ENCODE data around the gene CFAP221.
A peak's percentile ranks its signal among the peaks of the same experiment; 100 is the strongest.

Gene CFAP221

DNA sequence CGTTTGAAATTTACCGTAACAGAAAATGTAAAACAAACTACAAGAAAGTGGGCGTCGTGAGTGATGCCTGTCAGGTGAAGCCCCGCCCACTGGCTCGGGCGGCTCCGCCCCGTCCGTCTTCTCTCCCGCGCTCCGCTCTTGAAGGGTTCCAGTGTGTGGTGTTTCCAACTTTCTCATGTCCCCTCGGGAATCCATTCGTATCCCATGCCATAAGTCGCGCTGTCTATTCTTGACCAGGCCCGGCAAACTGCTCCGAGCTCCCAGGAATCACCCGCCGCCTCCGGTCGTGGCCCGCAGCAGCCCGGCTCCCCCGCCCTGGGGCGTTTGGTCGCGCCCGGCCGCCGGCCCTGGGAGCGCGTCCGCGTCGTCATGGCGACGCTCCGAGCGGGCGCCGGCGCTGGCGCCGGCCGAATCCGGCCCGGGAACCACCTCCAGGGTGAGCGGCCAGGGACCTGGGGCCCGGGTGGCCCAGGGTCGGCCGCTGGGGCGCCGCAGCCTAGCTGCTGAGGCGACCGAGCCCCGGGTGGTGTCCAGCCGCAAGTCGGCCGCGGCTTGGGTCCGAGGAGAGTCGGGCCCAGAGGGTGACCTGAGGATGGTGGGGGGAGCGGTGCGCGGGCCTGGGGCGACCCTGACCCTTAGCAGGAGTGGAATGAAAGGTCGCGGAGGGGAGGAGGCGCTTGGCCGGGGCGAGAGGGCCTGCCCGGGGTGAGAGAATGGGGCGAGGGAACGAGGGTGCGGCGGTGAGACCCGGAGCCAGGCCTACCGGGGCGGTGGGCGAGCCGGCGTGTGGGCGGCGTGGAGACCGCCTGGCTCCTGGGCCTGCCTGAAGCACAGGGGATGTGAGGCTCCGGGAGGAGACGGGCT is at the start of gene CFAP221:
CFAP221 (plus strand) TSS at position 375 of the 864 bp plus-strand sequence. CDS start 1,683 bp downstream, outside the sequence.
- peak; percentile 28 to 74 for DNase-seq

DNA sequence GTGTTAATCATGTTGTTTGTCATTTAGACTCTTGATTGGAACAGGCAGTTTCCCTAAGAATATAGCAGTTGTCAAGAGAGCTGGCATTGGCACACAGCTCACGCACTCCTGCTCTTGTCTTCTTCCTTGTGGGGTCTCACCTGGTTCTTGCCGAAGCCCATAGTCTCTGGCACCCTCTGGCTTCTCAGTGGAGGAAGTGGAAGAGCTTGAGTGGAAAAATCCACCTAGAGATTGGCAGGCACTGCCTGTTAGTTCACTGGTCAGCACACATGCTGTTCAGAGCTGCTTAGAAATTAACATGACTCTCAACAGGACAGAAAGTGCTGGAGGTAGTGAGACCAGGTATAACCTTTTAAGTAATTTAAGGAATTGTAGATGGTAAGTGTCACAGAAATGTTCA is 48.3 kb upstream of the CFAP221 start:
- no peak for DNase-seq

DNA sequence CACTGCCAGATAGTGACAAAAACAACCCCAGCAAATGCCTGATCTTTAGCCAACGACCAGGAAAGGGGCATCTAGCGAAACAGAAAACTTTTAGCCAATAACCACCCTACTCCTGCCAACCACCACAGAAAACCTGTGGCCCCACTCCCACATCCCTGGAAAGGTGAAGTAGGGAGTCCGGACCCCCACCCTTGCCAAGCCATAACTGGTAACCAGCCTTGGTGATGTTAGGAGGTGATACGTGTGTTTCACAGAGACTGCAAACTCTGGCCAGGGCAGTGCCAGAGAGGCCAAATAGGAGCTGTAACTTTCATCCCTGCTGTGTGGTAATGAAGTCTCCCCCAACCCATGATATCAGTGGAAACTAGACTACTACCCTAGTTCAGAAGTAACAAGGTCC is 47.6 kb upstream of the CFAP221 start:
- DNase-seq, result no peak

DNA sequence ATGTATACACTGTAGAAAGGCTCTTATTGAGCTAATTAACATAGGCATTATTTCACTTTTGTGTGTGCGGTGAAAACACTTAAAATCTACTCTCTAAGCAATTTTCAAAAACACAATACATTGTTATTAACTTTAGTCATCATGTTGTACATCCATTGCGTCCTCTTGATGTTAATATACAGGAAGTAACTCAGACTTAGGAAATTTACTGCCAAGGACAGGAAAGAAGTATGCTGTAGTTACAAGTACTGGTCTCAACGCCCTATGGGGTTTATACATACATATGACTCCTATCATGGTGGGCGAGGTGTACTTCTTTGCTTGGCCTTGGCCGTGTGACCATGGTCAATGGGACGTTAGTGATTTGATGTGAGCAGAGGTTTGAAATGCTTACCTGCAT is 35.5 kb upstream of the CFAP221 start:
- no peak for DNase-seq

DNA sequence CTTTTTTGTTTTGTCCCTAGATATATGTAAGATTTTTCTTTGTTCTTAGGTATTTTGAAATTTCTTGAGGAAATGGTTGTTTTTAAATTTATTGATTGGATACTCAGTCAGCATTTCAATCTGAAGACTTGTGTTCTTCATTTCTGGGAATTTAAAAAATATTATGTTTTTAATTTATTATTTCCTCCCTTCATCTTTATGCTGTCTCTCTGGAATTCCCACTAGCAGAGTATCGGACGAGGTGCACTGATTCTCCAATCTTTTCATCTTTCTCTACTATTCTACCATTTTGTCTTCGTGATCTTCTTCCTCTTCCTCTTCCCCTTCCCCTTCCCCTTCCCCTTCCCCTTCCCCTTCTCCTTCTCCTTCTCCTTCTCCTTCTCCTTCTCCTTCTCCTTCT is 32.3 kb upstream of the CFAP221 start:
- DNase-seq, result no peak

GRCh38 chr2:119512946-119513345 is 31.3 kb upstream of the CFAP221 start:
- no peak for DNase-seq

DNA sequence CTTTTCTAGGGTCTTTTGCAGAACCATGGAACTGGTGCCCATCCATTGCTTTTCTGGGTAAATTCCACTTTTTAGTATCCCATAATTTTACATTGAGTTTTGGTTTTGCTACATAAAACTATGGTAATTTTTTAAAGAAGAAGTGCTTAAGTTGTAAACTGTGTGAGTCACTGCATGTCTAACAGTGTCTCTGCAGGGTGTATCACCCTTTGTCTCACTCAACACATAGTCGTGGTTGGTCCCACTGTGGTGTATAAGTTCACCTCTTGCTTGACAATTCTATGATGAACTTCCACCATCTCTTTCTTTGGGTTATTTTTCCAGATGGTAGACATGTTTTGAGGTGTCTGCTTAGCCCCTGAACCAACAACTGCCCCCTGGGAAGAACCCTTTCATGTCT is 30.4 kb upstream of the CFAP221 start:
- no peak for DNase-seq

DNA sequence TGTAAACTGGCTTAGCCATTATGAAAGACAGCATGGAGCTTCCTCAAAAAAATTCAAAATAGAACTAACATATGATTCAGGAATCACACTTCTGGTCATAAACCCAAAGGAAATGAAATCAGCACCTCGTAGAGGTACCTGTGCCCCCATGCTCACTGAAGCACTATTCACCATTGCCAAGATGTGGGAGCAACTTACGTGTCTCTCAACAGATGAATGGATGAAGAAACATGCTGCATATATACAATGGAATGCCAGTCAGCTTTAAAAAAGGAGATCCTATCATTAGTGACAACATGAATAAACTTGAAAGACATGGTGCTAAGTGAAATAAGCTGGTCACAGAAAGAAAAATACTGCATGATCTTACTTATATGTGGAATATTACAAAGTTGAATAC is 28.1 kb upstream of the CFAP221 start:
- DNase-seq, result no peak

DNA sequence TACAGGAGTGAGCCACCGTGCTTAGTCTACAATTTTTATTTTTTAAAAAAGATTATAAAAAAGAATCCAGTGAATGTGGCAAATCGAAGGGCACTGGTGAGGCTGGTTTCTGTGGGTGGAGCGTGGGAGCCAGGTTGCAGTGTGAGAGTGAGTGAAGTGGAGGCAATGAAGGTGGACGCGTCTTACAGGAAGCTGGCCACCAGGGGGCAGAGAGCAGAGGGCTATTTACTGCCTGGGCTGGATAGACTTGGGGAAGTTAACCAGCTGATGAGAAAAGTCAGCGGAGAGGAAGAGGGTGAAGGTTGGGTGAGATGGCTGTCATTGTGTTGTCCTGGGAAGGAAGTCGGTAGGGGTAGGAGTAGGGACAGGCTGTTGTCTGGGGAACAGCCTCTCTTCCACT is 26.8 kb upstream of the CFAP221 start:
- DNase-seq, result peak in 1 of 2 experiments; percentile 23

DNA sequence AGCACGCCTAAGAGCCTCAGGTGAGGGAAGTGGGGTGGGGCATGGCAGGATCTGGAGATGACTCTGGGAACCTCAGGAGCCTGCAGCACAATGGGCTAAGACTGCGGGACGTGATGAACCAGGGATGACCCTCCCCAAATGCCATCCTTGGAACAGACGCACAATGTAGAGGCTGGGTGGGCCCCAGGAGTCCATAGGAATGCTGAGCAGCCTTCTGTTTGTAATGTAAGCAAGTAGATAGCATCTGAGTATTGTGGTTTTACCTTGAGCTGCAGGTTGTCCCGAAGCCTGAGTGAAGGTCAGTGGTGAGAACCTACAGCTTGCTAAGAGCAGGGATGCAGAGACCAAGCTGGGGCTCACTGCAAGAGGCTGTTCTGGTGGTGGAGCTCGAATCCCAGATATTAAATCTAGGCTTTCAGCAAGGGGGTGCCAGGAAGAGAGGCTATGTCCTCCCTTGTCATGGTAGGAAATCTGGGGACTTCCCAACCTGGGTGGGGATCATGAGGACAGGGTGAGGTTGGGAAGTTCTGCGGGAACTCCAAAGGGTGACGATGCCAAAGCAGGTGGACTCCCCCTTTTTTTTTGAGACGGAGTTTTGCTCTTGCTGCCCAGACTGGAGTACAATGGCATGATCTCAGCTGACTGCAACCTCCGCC is 25.7 kb upstream of the CFAP221 start:
- no peak for DNase-seq

DNA sequence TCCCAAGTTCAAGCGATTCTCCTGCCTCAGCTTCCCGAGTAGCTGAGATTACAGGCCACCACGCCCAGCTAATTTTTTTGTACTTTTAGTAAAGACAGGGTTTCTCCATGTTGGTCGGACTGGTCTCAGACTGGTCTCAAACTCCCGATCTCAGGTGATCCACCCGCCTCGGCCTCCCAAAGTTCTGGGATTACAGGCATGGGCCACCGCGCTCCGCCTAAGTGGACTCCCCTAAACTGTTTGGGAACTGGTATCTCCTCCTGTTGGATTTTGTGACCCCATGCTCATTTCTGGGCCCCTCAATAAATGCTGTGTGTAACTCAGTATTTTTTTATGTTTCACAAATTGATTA is 25.2 kb upstream of the CFAP221 start:
- DNase-seq, result no peak

GRCh38 chr2:119520696-119521432 is 23.4 kb upstream of the CFAP221 start:
- no peak for DNase-seq

- DNase-seq, result no peak
Measured at GRCh38 chr2:119521433-119522050, 22.7 kb upstream of the CFAP221 start.

DNA sequence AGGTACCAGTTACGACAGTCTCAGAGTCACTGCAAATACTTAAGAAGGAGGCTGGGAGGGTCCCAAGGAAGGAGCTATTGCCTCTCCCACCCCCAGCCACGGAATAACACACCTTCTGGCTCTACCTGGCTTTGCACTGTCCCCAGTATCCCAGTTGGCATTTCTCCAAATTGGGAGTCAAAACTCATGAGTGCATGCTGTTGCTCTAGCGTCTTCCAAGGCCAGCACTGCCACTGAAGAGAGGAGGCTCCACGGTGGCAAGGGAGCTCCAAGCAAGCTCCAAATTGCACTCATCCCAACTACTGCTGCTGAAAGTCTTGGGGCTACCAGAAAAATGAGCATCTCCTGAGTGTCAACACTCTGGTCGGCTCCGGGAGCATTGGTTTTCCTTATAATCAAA is 21.6 kb upstream of the CFAP221 start:
- DNase-seq, result no peak

DNA sequence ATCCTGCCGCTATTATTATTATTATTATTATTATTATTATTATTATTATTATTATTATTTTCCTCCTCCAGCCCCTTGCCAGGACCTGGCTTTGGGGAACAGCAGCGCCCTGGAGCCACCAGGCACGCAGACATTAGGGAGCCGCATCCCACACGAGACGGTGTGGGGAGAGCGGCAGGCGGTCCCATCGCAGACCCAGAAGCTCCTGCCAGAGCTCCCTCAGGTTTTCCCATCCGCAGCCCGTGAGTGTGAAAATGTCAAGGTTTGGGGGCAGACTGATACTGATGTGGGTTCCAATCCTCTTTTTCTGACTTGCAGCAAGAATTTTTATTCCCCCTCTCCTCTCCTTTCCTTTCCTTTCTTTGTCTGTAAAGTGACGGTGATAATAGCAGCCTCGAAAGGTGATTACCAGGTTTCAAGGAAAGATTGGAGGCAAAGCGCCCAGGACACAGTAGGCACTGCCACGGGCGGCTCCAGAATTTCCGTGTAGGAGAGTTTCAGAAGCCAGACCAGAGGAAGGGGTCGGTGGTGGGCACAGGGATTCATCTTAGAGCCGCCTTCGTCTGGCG is 20.8 kb upstream of the CFAP221 start:
- no peak for DNase-seq

DNA sequence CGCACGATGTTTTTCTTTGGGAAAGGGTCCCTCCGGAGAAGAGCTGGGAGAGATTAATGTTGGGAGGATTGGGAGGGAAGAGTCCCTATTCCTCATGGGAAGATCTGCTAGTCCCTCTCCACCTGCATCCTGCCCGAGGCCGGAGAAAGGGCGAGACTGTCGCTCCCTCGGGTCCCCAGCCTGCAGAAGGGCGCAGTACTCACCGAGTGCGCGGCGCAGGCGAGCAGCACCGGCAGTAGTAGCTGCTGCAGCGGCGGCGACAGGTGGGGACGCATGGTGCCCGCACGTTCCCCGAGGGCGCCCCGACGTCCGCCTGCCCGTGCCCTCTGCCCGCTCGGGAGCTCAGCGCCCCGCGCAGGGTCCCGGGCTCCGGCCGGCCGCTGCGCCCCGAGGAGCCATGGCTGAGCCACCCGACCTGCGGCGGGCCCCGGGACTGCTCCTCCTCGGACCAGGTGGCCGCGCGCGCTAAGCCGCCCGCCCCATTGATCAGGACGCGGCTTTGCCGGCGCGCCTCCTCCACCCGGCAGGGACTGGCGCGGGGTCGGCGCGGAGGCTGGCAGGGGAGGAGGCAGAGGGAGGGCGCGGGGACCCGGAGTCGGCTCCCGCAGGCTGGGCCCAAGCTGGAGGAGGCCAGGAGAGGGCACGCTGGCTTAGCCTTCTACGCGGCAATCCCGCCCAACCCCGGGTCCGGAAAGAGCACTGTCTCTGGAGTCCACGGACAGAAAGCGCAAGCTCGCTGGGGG is 20.1 kb upstream of the CFAP221 start, which contains the start of gene SCTR:
SCTR (minus strand) TSS at position 532 of the 743 bp plus-strand sequence; CDS start at position 275, 257 bp downstream.
- no peak for DNase-seq

- no peak for DNase-seq
Measured at GRCh38 chr2:119525614-119526013, 18.6 kb upstream of the CFAP221 start.

- DNase-seq, result no peak
Measured at GRCh38 chr2:119527999-119528398, 16.2 kb upstream of the CFAP221 start.

- DNase-seq, result no peak
Measured at GRCh38 chr2:119531292-119531691, 13.0 kb upstream of the CFAP221 start.

GRCh38 chr2:119533560-119533959 is 10.7 kb upstream of the CFAP221 start:
- DNase-seq, result no peak

- no peak for DNase-seq
Measured at GRCh38 chr2:119536211-119536610, 8.0 kb upstream of the CFAP221 start.

DNA sequence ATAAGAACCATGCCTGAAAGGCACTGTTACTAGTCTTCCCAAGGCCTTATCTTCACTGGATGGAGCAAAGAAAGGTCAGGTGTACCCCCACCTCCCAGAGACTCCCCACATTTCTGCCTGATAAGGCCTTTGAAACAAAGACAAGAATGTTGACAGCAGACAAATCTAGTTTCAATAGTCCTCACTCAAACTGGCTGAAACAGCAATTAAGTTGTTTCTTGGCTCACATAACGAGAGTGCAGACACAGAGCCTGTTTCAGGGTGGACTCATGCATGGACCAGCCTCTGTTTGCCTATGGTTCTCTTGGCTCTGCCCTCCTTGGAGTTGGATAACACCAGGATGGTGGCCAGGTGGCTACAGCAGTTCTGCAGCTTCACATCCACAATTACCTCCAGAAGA is 7.5 kb upstream of the CFAP221 start:
- DNase-seq, result no peak
